ENCODE results near the gene PTP4A1.
"Not testable (repeated sequence)": the region's sequence is repeated elsewhere in the genome, so short reads cannot be mapped to it uniquely, and the experiment has no call there.

Gene PTP4A1

GRCh38 chr6:63572044-63572746 lies at the start of gene PTP4A1, which contains the start of gene LOC128125822:
TSS of gene PTP4A1 (plus strand) at chr6:63572480. CDS start at chr6:63576881, 4,401 bp downstream.
TSS of gene LOC128125822 (plus strand) at chr6:63572480.
- DNase-seq: peak; percentile 83 to 86

GRCh38 chr6:63522911-63523287 lies 49.4 kb upstream of the PTP4A1 start:
- not testable (repeated sequence) for DNase-seq

- DNase-seq: no peak
Measured at GRCh38 chr6:63523630-63524029, 48.6 kb upstream of the PTP4A1 start.

- no peak for DNase-seq
Measured at GRCh38 chr6:63525186-63525878, 46.9 kb upstream of the PTP4A1 start.

GRCh38 chr6:63526931-63527330 lies 45.3 kb upstream of the PTP4A1 start:
- no peak for DNase-seq

- DNase-seq: no peak
Measured at GRCh38 chr6:63527658-63528514, 44.4 kb upstream of the PTP4A1 start.

GRCh38 chr6:63529498-63529897 lies 42.8 kb upstream of the PTP4A1 start:
- DNase-seq: no peak

GRCh38 chr6:63530182-63530581 lies 42.1 kb upstream of the PTP4A1 start:
- no peak for DNase-seq

- no peak for DNase-seq
Measured at GRCh38 chr6:63530991-63531390, 41.3 kb upstream of the PTP4A1 start.

GRCh38 chr6:63533026-63533425 lies 39.3 kb upstream of the PTP4A1 start:
- DNase-seq: no peak

GRCh38 chr6:63533952-63534351 lies 38.3 kb upstream of the PTP4A1 start:
- DNase-seq: no peak

- no peak for DNase-seq
Measured at GRCh38 chr6:63537201-63537958, 34.9 kb upstream of the PTP4A1 start.

- DNase-seq: no peak
Measured at GRCh38 chr6:63537959-63538300, 34.4 kb upstream of the PTP4A1 start.

- DNase-seq: no peak
Measured at GRCh38 chr6:63538550-63538949, 33.7 kb upstream of the PTP4A1 start.

- DNase-seq: no peak
Measured at GRCh38 chr6:63543001-63543400, 29.3 kb upstream of the PTP4A1 start.

- no peak for DNase-seq
Measured at GRCh38 chr6:63543982-63544381, 28.3 kb upstream of the PTP4A1 start.

- no peak for DNase-seq
Measured at GRCh38 chr6:63546236-63546635, 26.0 kb upstream of the PTP4A1 start.

- DNase-seq: no peak
Measured at GRCh38 chr6:63546697-63547096, 25.6 kb upstream of the PTP4A1 start.

GRCh38 chr6:63549076-63549475 lies 23.2 kb upstream of the PTP4A1 start:
- DNase-seq: no peak

- no peak for DNase-seq
Measured at GRCh38 chr6:63553208-63553607, 19.1 kb upstream of the PTP4A1 start.

GRCh38 chr6:63553900-63554299 lies 18.4 kb upstream of the PTP4A1 start:
- DNase-seq: no peak

- DNase-seq: no peak
Measured at GRCh38 chr6:63554782-63555181, 17.5 kb upstream of the PTP4A1 start.

- no peak for DNase-seq
Measured at GRCh38 chr6:63556369-63556768, 15.9 kb upstream of the PTP4A1 start.

All from cerebellar nuclear complex (tissue), 1 donor.